Anterior cingulate cortex (tissue), 58 donors: Measurements from ENCODE around the gene PEAK1.

Source experiments
- DNase-seq, 58 donors: peaks; one replicate each; lab custom pipeline; 2025; lab: John Stamatoyannopoulos, UW

Gene PEAK1

GRCh38 chr15:77251662-77252061 lies 168.2 kb downstream of the PEAK1 start:
- peak in 1 of 58 donors; percentile 14 for DNase-seq

- no peak for DNase-seq
These were observed 172.8 kb downstream of the PEAK1 start for GRCh38 chr15:77247116-77247515.

- no peak for DNase-seq
These were observed 176.0 kb downstream of the PEAK1 start for GRCh38 chr15:77243716-77244401.

- DNase-seq: no peak
These were observed 176.8 kb downstream of the PEAK1 start for GRCh38 chr15:77243135-77243534.

- DNase-seq: no peak
These were observed 179.9 kb downstream of the PEAK1 start for GRCh38 chr15:77239882-77240608.

GRCh38 chr15:77235566-77235965 lies 184.3 kb downstream of the PEAK1 start:
- no peak for DNase-seq

GRCh38 chr15:77228828-77229227 lies 191.1 kb downstream of the PEAK1 start:
- no peak for DNase-seq

GRCh38 chr15:77226652-77227051 lies 193.3 kb downstream of the PEAK1 start:
- DNase-seq: no peak

- DNase-seq: no peak
These were observed 194.3 kb downstream of the PEAK1 start for GRCh38 chr15:77225646-77226045.

- no peak for DNase-seq
These were observed 194.8 kb downstream of the PEAK1 start for GRCh38 chr15:77225088-77225487.

- no peak for DNase-seq
These were observed 195.6 kb downstream of the PEAK1 start for GRCh38 chr15:77224352-77224751.

- no peak for DNase-seq
These were observed 198.2 kb downstream of the PEAK1 start for GRCh38 chr15:77221708-77222107.

- no peak for DNase-seq
These were observed 198.7 kb downstream of the PEAK1 start for GRCh38 chr15:77221174-77221573.

GRCh38 chr15:77219841-77220240 lies 200.1 kb downstream of the PEAK1 start:
- no peak for DNase-seq

GRCh38 chr15:77209221-77209620 lies 210.7 kb downstream of the PEAK1 start:
- DNase-seq: no peak

- DNase-seq: no peak
These were observed 211.7 kb downstream of the PEAK1 start for GRCh38 chr15:77208241-77208640.

GRCh38 chr15:77201665-77202064 lies 218.2 kb downstream of the PEAK1 start:
- no peak for DNase-seq

GRCh38 chr15:77196381-77196780 lies 223.5 kb downstream of the PEAK1 start:
- no peak for DNase-seq

GRCh38 chr15:77195586-77195985 lies 224.3 kb downstream of the PEAK1 start:
- no peak for DNase-seq

GRCh38 chr15:77192451-77192850 lies 227.5 kb downstream of the PEAK1 start:
- DNase-seq: no peak

- DNase-seq: no peak
These were observed 228.6 kb downstream of the PEAK1 start for GRCh38 chr15:77191230-77191834.
